ENCODE results near the gene MYO10.

MYO10 gene

DNA sequence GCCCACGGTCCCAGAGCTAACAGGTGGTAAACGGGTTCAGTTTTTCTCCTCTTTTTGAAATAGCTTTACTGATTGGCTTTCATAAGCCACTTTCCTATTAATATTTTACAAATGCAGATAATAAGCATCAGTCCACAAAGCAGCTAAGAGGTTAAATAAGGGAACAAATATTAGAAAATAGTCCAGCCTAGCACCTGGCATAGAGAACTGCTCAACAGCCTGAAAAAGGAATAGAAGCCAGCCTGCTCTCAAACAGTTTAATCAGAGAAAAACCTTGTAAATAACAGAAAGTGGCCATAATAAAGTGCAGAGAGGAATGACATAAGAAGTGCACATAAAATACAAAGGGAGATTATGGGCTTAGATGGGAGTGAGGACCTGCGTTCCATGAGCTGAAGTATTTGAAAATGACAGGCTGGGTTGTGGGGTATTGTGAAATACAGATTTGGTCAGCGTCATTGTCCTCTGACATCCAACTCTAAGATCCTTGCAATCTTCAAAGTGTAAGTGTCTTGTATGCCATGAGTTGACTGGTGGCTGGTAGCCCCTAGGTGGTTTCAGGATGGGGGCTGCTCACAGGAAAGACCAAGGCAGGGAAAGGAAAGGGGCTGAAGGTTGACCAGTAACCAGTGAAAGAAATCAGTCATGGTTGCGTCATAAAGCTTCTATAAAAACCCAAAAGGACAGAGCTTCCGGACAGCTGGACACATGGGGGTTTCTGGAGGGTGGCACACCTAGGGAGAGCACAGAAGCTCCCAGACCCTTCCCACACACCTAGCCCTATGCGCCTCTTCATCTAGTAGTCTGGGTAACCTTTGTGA lies 32.4 kb downstream of the MYO10 start:
- Histone ChIP-seq H3K36me3 (ENCODE audit: insufficient read depth, low read length) (no peaks in the 10 kb centered on the region), H2AFZ (ENCODE audit: low read depth, low read length) (no peak overlapping the region), H3K27me3 (ENCODE audit: insufficient read depth, low read length, poor library complexity) (no peaks in the 10 kb centered on the region), H3K27ac (ENCODE audit: low read length) (no peak overlapping the region), H3K4me3 (ENCODE audit: low read depth in 1 of 2, low read length in 2 of 2) (no peak overlapping the region), H3K4me2 (ENCODE audit: insufficient read depth, low read length) (no peak overlapping the region), H3K4me1 (ENCODE audit: insufficient read depth, low read length) (no peaks in the 10 kb centered on the region), H3K9ac (ENCODE audit: low read depth, low read length) (no peak overlapping the region), H3K9me3 (ENCODE audit: insufficient read depth, low read length, severe bottlenecking) (peaks cover 3% of the 10 kb centered on the region), H4K20me1 (ENCODE audit: insufficient read depth, low read length) (no peaks in the 10 kb centered on the region), H3K79me2 (ENCODE audit: insufficient read depth, low read length) (no peaks in the 10 kb centered on the region)
- DNase-seq (no peak), ATAC-seq (ENCODE audit: insufficient read depth, low read depth) (no peak)
- TF ChIP-seq EZH2 (IDR thresholded peaks at IDR 0.05; ENCODE audit: borderline replicate concordance, low read depth, low read length, severe bottlenecking) (no peak), CTCF (IDR thresholded peaks at IDR 0.05; ENCODE audit: borderline replicate concordance, extremely low read depth, low read length, poor library complexity, severe bottlenecking) (no peak)

DNA sequence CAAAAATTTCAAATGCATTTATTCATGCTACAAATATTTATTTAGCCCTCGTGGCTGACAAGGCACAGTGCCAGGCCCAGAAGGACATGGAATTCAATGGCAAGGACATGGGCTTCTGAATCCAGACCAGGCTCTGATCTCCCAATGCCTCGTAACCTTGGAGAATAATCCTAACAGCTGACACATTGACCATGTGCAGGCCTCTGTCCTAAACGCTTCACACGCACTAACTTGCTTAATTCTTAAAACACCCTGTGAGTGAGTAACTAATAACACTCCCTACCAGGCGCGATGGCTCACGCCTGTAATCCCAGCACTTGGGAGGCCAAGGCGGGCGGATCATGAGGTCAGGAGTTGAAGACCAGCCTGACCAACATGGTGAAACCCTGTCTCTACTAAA lies 33.2 kb downstream of the MYO10 start:
- Histone ChIP-seq H4K20me1 (ENCODE audit: insufficient read depth, low read length) (no peaks in the 10 kb centered on the region), H2AFZ (ENCODE audit: low read depth, low read length) (no peak overlapping the region), H3K4me3 (ENCODE audit: low read depth in 1 of 2, low read length in 2 of 2) (no peak overlapping the region), H3K4me1 (ENCODE audit: insufficient read depth, low read length) (no peaks in the 10 kb centered on the region), H3K4me2 (ENCODE audit: insufficient read depth, low read length) (no peak overlapping the region), H3K27me3 (ENCODE audit: insufficient read depth, low read length, poor library complexity) (no peaks in the 10 kb centered on the region), H3K27ac (ENCODE audit: low read length) (no peak overlapping the region), H3K9me3 (ENCODE audit: insufficient read depth, low read length, severe bottlenecking) (peaks cover 3% of the 10 kb centered on the region), H3K36me3 (ENCODE audit: insufficient read depth, low read length) (no peaks in the 10 kb centered on the region), H3K79me2 (ENCODE audit: insufficient read depth, low read length) (no peaks in the 10 kb centered on the region), H3K9ac (ENCODE audit: low read depth, low read length) (no peak overlapping the region)
- TF ChIP-seq CTCF (IDR thresholded peaks at IDR 0.05; ENCODE audit: borderline replicate concordance, extremely low read depth, low read length, poor library complexity, severe bottlenecking) = no peak
- no peak for TF ChIP-seq EZH2 (IDR thresholded peaks at IDR 0.05; ENCODE audit: borderline replicate concordance, low read depth, low read length, severe bottlenecking)
- no peak for DNase-seq
- no peak for ATAC-seq (ENCODE audit: insufficient read depth, low read depth)

GRCh38 chr5:16901021-16901644 lies 35.0 kb downstream of the MYO10 start:
- Histone ChIP-seq H3K9me3 (ENCODE audit: insufficient read depth, low read length, severe bottlenecking) (peaks cover 3% of the 10 kb centered on the region), H3K4me3 (ENCODE audit: low read depth in 1 of 2, low read length in 2 of 2) (no peak overlapping the region), H3K4me1 (ENCODE audit: insufficient read depth, low read length) (no peaks in the 10 kb centered on the region), H3K27ac (ENCODE audit: low read length) (no peak overlapping the region), H3K36me3 (ENCODE audit: insufficient read depth, low read length) (no peaks in the 10 kb centered on the region), H3K27me3 (ENCODE audit: insufficient read depth, low read length, poor library complexity) (no peaks in the 10 kb centered on the region), H4K20me1 (ENCODE audit: insufficient read depth, low read length) (no peaks in the 10 kb centered on the region), H3K4me2 (ENCODE audit: insufficient read depth, low read length) (no peak overlapping the region), H3K79me2 (ENCODE audit: insufficient read depth, low read length) (no peaks in the 10 kb centered on the region), H3K9ac (ENCODE audit: low read depth, low read length) (no peak overlapping the region), H2AFZ (ENCODE audit: low read depth, low read length) (no peak overlapping the region)
- DNase-seq = no peak
- TF ChIP-seq CTCF (IDR thresholded peaks at IDR 0.05; ENCODE audit: borderline replicate concordance, extremely low read depth, low read length, poor library complexity, severe bottlenecking) (no peak), EZH2 (IDR thresholded peaks at IDR 0.05; ENCODE audit: borderline replicate concordance, low read depth, low read length, severe bottlenecking) (no peak)
- no peak for ATAC-seq (ENCODE audit: insufficient read depth, low read depth)
